HepG2 (cell line): Measurements from ENCODE around the gene ECT2.

Source experiments
- ASH2L ChIP-seq: fragments of 300-600, 200-600 bp; sonication (generic); IDR thresholded peaks from 2 replicates; pipeline ENCODE4 v1.7.0; 2017; ENCODE audit warnings: low read depth, mild to moderate bottlenecking, moderate library complexity, mixed read lengths, low read length; ENCODE audit not compliant: insufficient read length
- ATF1 ChIP-seq: IDR thresholded peaks from 2 replicates; pipeline ENCODE4 v1.6.1; 2016; ENCODE audit warnings: mild to moderate bottlenecking, control low read depth
- CCDC6 ChIP-seq: sonication (generic); formaldehyde crosslinking; IDR thresholded peaks from 2 replicates; pipeline ENCODE4 v1.8.1; 2022; ENCODE audit warnings: mild to moderate bottlenecking, missing genetic modification reagents, moderate library complexity
- IKZF4 ChIP-seq: sonication (generic); formaldehyde crosslinking; IDR thresholded peaks from 2 replicates; pipeline ENCODE4 v1.5.1; 2020; ENCODE audit warnings: borderline replicate concordance, mild to moderate bottlenecking, low read depth, missing genetic modification reagents; ENCODE audit errors: not compliant biosample characterization
- MAZ ChIP-seq, 2 experiments: sonication (generic) in 1 of 2; formaldehyde crosslinking in 1 of 2; IDR thresholded peaks; 2 replicates each; pipeline versions ENCODE4 v1.5.0 to v1.6.1; 2012 to 2020; ENCODE audit warnings: low read depth in 2 of 2, mild to moderate bottlenecking in 2 of 2, borderline replicate concordance in 1 of 2, improper control_type of control experiment in 1 of 2, low read length in 1 of 2, missing genetic modification reagents in 1 of 2, moderate library complexity in 1 of 2
- TCF7 ChIP-seq: sonication (generic); IDR thresholded peaks from 2 replicates; pipeline ENCODE4 v1.6.1; 2016; ENCODE audit warnings: antibody characterized with exemption, low read depth
- ZNF816 ChIP-seq: sonication (generic); formaldehyde crosslinking; IDR thresholded peaks from 2 replicates; pipeline ENCODE4 v1.8.0; 2022; ENCODE audit warnings: missing genetic modification reagents, mild to moderate bottlenecking, borderline replicate concordance
- TF ChIP-seq, protein P1 (sequence below), 2 experiments: sonication (generic) in 1 of 2; formaldehyde crosslinking in 1 of 2; IDR thresholded peaks; 2 replicates each; pipeline versions ENCODE4 v1.4.0 to v1.6.1; 2018 to 2020; ENCODE audit warnings: missing genetic modification reagents in 2 of 2, borderline replicate concordance in 1 of 2, low read depth in 1 of 2, mild to moderate bottlenecking in 1 of 2, missing biosample characterization in 1 of 2
- TF ChIP-seq, protein P2 (sequence below): sonication (generic); formaldehyde crosslinking; IDR thresholded peaks from 2 replicates; pipeline ENCODE4 v1.4.0; 2020; ENCODE audit warnings: missing genetic modification reagents
- TF ChIP-seq, protein P3 (sequence below), 2 experiments: fragments of 450-650 bp in 1 of 2; sonication (generic) in 1 of 2; formaldehyde crosslinking in 1 of 2; IDR thresholded peaks; 2 replicates each; pipeline versions ENCODE4 v1.6.1 to v1.8.0; 2016 to 2022; ENCODE audit warnings: antibody characterized with exemption in 1 of 2, mild to moderate bottlenecking in 1 of 2, missing genetic modification reagents in 1 of 2

DNA sequence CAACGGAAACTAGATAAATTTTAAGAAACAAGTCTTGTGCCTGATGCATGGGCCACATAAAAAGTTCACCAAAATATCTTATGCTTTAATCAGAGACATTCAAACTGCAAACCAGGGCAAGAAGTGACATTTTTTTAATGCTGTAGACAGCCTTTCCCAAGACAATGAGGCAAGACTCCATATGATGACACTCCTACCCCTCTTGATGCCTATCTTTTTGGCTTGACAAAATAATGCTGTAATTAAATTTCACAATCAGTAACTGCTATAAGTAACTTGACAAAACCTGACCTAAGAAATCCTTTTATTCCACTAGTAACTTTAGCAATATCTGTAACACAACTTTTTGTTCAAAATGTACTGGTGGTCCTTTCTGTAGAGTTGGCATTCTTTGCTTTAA lies 48.7 kb downstream of the ECT2 start:
- TF ChIP-seq TCF7 (no peak), CCDC6 (CRISPR knock-in tag) (no peak), ZNF816 (CRISPR knock-in tag) (no peak), ATF1 (CRISPR knock-in tag) (no peak), ASH2L (no peak), MAZ (IDR thresholded peaks at IDR 0.05; ENCODE audit: borderline replicate concordance, low read depth, low read length) (no peak), MAZ (CRISPR knock-in tag; IDR thresholded peaks at IDR 0.05; ENCODE audit: low read depth) (no peak), IKZF4 (CRISPR knock-in tag) (no peak)
- TF ChIP-seq, protein P1, sequence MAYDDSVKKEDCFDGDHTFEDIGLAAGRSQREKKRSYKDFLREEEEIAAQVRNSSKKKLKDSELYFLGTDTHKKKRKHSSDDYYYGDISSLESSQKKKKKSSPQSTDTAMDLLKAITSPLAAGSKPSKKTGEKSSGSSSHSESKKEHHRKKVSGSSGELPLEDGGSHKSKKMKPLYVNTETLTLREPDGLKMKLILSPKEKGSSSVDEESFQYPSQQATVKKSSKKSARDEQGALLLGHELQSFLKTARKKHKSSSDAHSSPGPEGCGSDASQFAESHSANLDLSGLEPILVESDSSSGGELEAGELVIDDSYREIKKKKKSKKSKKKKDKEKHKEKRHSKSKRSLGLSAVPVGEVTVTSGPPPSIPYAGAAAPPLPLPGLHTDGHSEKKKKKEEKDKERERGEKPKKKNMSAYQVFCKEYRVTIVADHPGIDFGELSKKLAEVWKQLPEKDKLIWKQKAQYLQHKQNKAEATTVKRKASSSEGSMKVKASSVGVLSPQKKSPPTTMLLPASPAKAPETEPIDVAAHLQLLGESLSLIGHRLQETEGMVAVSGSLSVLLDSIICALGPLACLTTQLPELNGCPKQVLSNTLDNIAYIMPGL (CRISPR knock-in tag; IDR thresholded peaks at IDR 0.05; ENCODE audit: borderline replicate concordance in 1 of 2, low read depth in 1 of 2) = no peak
- TF ChIP-seq, protein P2, sequence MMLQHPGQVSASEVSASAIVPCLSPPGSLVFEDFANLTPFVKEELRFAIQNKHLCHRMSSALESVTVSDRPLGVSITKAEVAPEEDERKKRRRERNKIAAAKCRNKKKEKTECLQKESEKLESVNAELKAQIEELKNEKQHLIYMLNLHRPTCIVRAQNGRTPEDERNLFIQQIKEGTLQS (CRISPR knock-in tag) = no peak
- TF ChIP-seq, protein P3, sequence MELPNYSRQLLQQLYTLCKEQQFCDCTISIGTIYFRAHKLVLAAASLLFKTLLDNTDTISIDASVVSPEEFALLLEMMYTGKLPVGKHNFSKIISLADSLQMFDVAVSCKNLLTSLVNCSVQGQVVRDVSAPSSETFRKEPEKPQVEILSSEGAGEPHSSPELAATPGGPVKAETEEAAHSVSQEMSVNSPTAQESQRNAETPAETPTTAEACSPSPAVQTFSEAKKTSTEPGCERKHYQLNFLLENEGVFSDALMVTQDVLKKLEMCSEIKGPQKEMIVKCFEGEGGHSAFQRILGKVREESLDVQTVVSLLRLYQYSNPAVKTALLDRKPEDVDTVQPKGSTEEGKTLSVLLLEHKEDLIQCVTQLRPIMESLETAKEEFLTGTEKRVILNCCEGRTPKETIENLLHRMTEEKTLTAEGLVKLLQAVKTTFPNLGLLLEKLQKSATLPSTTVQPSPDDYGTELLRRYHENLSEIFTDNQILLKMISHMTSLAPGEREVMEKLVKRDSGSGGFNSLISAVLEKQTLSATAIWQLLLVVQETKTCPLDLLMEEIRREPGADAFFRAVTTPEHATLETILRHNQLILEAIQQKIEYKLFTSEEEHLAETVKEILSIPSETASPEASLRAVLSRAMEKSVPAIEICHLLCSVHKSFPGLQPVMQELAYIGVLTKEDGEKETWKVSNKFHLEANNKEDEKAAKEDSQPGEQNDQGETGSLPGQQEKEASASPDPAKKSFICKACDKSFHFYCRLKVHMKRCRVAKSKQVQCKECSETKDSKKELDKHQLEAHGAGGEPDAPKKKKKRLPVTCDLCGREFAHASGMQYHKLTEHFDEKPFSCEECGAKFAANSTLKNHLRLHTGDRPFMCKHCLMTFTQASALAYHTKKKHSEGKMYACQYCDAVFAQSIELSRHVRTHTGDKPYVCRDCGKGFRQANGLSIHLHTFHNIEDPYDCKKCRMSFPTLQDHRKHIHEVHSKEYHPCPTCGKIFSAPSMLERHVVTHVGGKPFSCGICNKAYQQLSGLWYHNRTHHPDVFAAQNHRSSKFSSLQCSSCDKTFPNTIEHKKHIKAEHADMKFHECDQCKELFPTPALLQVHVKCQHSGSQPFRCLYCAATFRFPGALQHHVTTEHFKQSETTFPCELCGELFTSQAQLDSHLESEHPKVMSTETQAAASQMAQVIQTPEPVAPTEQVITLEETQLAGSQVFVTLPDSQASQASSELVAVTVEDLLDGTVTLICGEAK (IDR thresholded peaks at IDR 0.05) = no peak
- TF ChIP-seq, protein P3 (CRISPR knock-in tag; IDR thresholded peaks at IDR 0.05) = no peak
